ENCODE results near the gene CDHR2.

- TF ChIP-seq CTCF (IDR thresholded peaks at IDR 0.05; ENCODE audit: low read length): no peak
- TF ChIP-seq EZH2 (optimal IDR thresholded peaks at IDR 0.05; ENCODE audit: low read depth, low read length): no peak
- TF ChIP-seq EZH2phosphoT487 (IDR thresholded peaks at IDR 0.05; ENCODE audit: low read length): no peak
Measured at GRCh38 chr5:176545737-176546509, 3.2 kb upstream of the CDHR2 start.

All from MM.1S (cell line).